K562 (cell line): ENCODE measurements around the gene DTL. TPM values are rescaled to one million over a fixed set of nuclear protein-coding genes. Genes with fewer than 3 reads are reported as not detected.
A peak's percentile ranks its signal among the peaks of the same experiment; 100 is the strongest.

Source experiments
- JUNB ChIP-seq: fragments of 450-650 bp; formaldehyde crosslinking; conservative IDR thresholded peaks from 2 replicates; pipeline ENCODE4 v1.4.0; 2020; ENCODE audit warnings: mild to moderate bottlenecking
- L3MBTL2 ChIP-seq: fragments of 450-650 bp; IDR thresholded peaks from 2 replicates; pipeline ENCODE4 v1.6.1; 2016; ENCODE audit warnings: mild to moderate bottlenecking, moderate library complexity
- NFIX ChIP-seq: fragments of 250-450 bp; sonication (Bioruptor Pico); IDR thresholded peaks from 2 replicates; pipeline ENCODE4 v1.4.0; 2020; ENCODE audit warnings: low read depth, mild to moderate bottlenecking, moderate library complexity
- PHB2 ChIP-seq: fragments of 450-650 bp; IDR thresholded peaks from 2 replicates; pipeline ENCODE4 v1.6.1; 2017; ENCODE audit warnings: low read depth
- RFX5 ChIP-seq: IDR thresholded peaks from 2 replicates; pipeline ENCODE4 v1.6.1; 2011; ENCODE audit warnings: low read depth, mild to moderate bottlenecking, improper control_type of control experiment, low read length
- ZNF121 ChIP-seq: sonication (generic); formaldehyde crosslinking; conservative IDR thresholded peaks from 2 replicates; pipeline ENCODE4 v1.8.0; 2022; ENCODE audit warnings: missing genetic modification reagents
- ZNF24 ChIP-seq: fragments of 450-650 bp; IDR thresholded peaks from 2 replicates; pipeline ENCODE4 v1.6.1; 2016
- ZNF274 ChIP-seq: IDR thresholded peaks from 2 replicates; pipeline ENCODE4 v1.6.1; 2011; ENCODE audit warnings: low read depth, mild to moderate bottlenecking, low read length, moderate library complexity, borderline replicate concordance
- polyA plus RNA-seq, 8 experiments: library from polyadenylated mRNA; depleted of rRNA in 4 of 8; stranded (reverse) in 5 of 8; unstranded in 3 of 8; fragments of >200 nt; fragmentation: Nextera tagmentation in 2 of 8; fragmentation: Illumina TruSeq in 1 of 8; extraction: Ambion mirVana in 2 of 8; extraction: Trizol in 1 of 8; gene quantifications; 2 replicates each; pipeline versions ENCODE4 v1.2.1 to v1.2.3, GENCODE V29; 2011 to 2014; ENCODE audit warnings: inconsistent platforms in 1 of 8, missing spikeins in 1 of 8
- total RNA-seq, 7 experiments: library from RNA; depleted of rRNA in 6 of 7; stranded (reverse); fragments of >200 nt in 6 of 7; fragmentation: Illumina TruSeq in 2 of 7; extraction: Trizol in 2 of 7; gene quantifications; 2 replicates each; pipeline versions ENCODE4 v1.2.1 to v1.2.3, GENCODE V29; 2011 to 2021; ENCODE audit warnings: low replicate concordance in 1 of 7
- TF ChIP-seq, protein P1 (sequence below), 2 experiments: fragments of 450-650 bp in 1 of 2; sonication (generic) in 1 of 2; formaldehyde crosslinking in 1 of 2; IDR thresholded peaks; 2 replicates each; pipeline versions ENCODE4 v1.7.1 to v1.9.0; 2016 to 2022; ENCODE audit warnings: inconsistent platforms in 1 of 2, mild to moderate bottlenecking in 1 of 2, missing genetic modification reagents in 1 of 2
- TF ChIP-seq, protein P2 (sequence below), 2 experiments: fragments of 450-650 bp; conservative IDR thresholded peaks; 2 replicates each; pipeline ENCODE4 v1.6.1; 2017; ENCODE audit warnings: mild to moderate bottlenecking in 2 of 2, moderate library complexity in 2 of 2
- TF ChIP-seq, protein P3 (sequence below): fragments of 250-450 bp; sonication (Bioruptor Pico); IDR thresholded peaks from 2 replicates; pipeline ENCODE4 v1.5.0; 2021
- TF ChIP-seq, protein P4 (sequence below), 3 experiments: fragments of 200-800 bp in 1 of 3; fragments of 250-450 bp in 1 of 3; fragments of 450-650 bp in 1 of 3; sonication (Bioruptor Pico) in 1 of 3; sonication (Bioruptor generic) in 1 of 3; formaldehyde crosslinking in 1 of 3; IDR thresholded peaks; 2 replicates each; pipeline versions ENCODE4 v1.6.1 to v1.8.0; 2016 to 2022; ENCODE audit warnings: mild to moderate bottlenecking in 2 of 3, missing genetic modification characterization in 2 of 3, missing compliant biosample characterization in 1 of 3, moderate library complexity in 1 of 3

The DTL gene
- total and polyA plus RNA-seq, 9 of the 15 experiments (the other 6 are each of a cell fraction or from before 2014, with no cell fraction given): 38.3 to 81.0 (median 63.2) TPM

DNA sequence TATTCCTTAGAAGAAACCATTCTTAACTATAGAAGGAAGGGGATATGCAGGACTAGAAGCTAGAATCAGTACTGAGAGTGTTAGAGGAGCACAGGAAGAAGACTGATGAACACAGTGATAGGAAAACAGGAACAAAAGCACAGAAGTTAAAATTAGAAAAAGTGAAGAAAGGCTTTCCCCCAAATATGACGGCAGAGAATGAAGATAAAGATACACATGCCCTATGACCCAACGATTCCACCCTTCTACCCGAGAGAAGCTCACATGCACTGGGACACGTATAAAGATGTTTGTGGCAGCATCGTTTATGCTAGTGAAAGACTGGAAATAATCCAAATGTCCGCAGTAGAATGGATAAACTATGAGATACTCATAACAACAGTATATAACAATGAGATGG lies 74.2 kb downstream of the DTL start (continued):
- TF ChIP-seq, protein P1, sequence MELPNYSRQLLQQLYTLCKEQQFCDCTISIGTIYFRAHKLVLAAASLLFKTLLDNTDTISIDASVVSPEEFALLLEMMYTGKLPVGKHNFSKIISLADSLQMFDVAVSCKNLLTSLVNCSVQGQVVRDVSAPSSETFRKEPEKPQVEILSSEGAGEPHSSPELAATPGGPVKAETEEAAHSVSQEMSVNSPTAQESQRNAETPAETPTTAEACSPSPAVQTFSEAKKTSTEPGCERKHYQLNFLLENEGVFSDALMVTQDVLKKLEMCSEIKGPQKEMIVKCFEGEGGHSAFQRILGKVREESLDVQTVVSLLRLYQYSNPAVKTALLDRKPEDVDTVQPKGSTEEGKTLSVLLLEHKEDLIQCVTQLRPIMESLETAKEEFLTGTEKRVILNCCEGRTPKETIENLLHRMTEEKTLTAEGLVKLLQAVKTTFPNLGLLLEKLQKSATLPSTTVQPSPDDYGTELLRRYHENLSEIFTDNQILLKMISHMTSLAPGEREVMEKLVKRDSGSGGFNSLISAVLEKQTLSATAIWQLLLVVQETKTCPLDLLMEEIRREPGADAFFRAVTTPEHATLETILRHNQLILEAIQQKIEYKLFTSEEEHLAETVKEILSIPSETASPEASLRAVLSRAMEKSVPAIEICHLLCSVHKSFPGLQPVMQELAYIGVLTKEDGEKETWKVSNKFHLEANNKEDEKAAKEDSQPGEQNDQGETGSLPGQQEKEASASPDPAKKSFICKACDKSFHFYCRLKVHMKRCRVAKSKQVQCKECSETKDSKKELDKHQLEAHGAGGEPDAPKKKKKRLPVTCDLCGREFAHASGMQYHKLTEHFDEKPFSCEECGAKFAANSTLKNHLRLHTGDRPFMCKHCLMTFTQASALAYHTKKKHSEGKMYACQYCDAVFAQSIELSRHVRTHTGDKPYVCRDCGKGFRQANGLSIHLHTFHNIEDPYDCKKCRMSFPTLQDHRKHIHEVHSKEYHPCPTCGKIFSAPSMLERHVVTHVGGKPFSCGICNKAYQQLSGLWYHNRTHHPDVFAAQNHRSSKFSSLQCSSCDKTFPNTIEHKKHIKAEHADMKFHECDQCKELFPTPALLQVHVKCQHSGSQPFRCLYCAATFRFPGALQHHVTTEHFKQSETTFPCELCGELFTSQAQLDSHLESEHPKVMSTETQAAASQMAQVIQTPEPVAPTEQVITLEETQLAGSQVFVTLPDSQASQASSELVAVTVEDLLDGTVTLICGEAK (IDR thresholded peaks at IDR 0.05): 0 out of 2 replicates have a peak, but pooled peaks have one; percentile 39
- TF ChIP-seq, protein P1 (CRISPR knock-in tag; IDR thresholded peaks at IDR 0.05): no peak
- TF ChIP-seq, protein P2, sequence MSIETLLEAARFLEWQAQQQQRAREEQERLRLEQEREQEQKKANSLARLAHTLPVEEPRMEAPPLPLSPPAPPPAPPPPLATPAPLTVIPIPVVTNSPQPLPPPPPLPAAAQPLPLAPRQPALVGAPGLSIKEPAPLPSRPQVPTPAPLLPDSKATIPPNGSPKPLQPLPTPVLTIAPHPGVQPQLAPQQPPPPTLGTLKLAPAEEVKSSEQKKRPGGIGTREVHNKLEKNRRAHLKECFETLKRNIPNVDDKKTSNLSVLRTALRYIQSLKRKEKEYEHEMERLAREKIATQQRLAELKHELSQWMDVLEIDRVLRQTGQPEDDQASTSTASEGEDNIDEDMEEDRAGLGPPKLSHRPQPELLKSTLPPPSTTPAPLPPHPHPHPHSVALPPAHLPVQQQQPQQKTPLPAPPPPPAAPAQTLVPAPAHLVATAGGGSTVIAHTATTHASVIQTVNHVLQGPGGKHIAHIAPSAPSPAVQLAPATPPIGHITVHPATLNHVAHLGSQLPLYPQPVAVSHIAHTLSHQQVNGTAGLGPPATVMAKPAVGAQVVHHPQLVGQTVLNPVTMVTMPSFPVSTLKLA (conservative IDR thresholded peaks at IDR 0.05): 0 out of 4 replicates have a peak, but pooled peaks of 1 of the 2 experiments have one; percentile 11
- TF ChIP-seq, protein P3, sequence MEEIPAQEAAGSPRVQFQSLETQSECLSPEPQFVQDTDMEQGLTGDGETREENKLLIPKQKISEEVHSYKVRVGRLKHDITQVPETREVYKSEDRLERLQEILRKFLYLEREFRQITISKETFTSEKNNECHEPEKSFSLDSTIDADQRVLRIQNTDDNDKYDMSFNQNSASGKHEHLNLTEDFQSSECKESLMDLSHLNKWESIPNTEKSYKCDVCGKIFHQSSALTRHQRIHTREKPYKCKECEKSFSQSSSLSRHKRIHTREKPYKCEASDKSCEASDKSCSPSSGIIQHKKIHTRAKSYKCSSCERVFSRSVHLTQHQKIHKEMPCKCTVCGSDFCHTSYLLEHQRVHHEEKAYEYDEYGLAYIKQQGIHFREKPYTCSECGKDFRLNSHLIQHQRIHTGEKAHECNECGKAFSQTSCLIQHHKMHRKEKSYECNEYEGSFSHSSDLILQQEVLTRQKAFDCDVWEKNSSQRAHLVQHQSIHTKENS (CRISPR knock-in tag): no peak
- TF ChIP-seq JUNB (CRISPR knock-in tag): no peak
- TF ChIP-seq ZNF24: 0 out of 2 replicates have a peak, but pooled peaks have one; percentile 23
- no peak for TF ChIP-seq NFIX
- TF ChIP-seq ZNF274: no peak
- no peak for TF ChIP-seq PHB2
- no peak for TF ChIP-seq RFX5
- no peak for TF ChIP-seq ZNF121 (CRISPR knock-in tag)
- TF ChIP-seq, protein P4, sequence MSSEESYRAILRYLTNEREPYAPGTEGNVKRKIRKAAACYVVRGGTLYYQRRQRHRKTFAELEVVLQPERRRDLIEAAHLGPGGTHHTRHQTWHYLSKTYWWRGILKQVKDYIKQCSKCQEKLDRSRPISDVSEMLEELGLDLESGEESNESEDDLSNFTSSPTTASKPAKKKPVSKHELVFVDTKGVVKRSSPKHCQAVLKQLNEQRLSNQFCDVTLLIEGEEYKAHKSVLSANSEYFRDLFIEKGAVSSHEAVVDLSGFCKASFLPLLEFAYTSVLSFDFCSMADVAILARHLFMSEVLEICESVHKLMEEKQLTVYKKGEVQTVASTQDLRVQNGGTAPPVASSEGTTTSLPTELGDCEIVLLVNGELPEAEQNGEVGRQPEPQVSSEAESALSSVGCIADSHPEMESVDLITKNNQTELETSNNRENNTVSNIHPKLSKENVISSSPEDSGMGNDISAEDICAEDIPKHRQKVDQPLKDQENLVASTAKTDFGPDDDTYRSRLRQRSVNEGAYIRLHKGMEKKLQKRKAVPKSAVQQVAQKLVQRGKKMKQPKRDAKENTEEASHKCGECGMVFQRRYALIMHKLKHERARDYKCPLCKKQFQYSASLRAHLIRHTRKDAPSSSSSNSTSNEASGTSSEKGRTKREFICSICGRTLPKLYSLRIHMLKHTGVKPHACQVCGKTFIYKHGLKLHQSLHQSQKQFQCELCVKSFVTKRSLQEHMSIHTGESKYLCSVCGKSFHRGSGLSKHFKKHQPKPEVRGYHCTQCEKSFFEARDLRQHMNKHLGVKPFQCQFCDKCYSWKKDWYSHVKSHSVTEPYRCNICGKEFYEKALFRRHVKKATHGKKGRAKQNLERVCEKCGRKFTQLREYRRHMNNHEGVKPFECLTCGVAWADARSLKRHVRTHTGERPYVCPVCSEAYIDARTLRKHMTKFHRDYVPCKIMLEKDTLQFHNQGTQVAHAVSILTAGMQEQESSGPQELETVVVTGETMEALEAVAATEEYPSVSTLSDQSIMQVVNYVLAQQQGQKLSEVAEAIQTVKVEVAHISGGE (CRISPR knock-in tag; IDR thresholded peaks at IDR 0.05): peak in 1 of 3 experiments; percentile 81; a peak in 2 of 6 replicates
- 0 out of 2 replicates have a peak, but pooled peaks have one; percentile 32 for TF ChIP-seq L3MBTL2
